Stimulated activated CD4-positive, alpha-beta T cell treated with anti-CD3 and anti-CD28 coated beads, Interleukin-12 subunit alpha, Interleukin-12 subunit beta, amount 100 ng/mL, for 48 hours (primary cell): ENCODE results near the gene LDHAL6B.
"Not testable (repeated sequence)": the region's sequence is repeated elsewhere in the genome, so short reads cannot be mapped to it uniquely, and the experiment has no call there.

Experiments
- DNase-seq, 3 donors: peaks; one replicate each; pipeline ENCODE4 v3.0.0-alpha.2; 2020; ENCODE audit warnings: low read depth in 2 of 3, low spot score in 1 of 3

Gene LDHAL6B

DNA sequence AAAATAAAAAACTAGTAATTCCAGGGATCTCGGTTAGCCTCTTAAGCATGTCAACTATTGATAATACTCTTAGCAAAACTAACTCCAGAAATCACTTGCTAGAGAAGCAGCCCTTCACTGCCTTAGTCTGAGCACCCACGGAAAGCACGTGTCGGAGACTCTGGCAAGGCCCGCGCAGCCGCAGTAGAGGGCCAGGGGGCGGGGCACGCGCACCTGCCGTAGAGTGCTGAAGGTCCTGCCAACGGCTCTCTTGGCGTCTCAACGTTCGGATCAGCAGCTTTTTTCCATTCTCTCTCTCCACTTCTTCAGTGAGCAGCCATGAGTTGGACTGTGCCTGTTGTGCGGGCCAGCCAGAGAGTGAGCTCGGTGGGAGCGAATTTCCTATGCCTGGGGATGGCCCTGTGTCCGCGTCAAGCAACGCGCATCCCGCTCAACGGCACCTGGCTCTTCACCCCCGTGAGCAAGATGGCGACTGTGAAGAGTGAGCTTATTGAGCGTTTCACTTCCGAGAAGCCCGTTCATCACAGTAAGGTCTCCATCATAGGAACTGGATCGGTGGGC lies at the start of gene LDHAL6B:
Gene LDHAL6B (plus strand): TSS at position 221 of the 561 bp plus-strand sequence. CDS start 98 bp downstream, at position 319.
- no peak for DNase-seq

DNA sequence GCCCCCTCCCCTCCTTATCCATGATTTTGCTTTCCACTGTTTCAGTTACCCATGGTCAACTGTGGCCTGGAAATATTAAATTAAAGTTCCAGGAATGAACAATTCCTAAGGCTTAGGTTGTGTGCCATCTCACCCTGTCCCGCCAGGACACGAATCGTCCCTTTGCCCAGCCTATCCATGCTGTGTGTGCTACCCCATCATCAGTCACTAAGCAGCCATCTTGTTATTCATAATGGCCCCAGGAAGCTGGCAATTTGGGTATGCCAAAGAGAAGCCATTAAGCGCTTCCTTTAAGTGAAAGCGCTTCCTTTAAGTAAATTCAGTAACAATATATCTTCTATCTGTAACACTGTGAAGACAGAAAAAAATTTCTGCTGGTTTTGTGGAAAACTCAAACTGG lies 49.2 kb upstream of the LDHAL6B start:
- DNase-seq = no peak

DNA sequence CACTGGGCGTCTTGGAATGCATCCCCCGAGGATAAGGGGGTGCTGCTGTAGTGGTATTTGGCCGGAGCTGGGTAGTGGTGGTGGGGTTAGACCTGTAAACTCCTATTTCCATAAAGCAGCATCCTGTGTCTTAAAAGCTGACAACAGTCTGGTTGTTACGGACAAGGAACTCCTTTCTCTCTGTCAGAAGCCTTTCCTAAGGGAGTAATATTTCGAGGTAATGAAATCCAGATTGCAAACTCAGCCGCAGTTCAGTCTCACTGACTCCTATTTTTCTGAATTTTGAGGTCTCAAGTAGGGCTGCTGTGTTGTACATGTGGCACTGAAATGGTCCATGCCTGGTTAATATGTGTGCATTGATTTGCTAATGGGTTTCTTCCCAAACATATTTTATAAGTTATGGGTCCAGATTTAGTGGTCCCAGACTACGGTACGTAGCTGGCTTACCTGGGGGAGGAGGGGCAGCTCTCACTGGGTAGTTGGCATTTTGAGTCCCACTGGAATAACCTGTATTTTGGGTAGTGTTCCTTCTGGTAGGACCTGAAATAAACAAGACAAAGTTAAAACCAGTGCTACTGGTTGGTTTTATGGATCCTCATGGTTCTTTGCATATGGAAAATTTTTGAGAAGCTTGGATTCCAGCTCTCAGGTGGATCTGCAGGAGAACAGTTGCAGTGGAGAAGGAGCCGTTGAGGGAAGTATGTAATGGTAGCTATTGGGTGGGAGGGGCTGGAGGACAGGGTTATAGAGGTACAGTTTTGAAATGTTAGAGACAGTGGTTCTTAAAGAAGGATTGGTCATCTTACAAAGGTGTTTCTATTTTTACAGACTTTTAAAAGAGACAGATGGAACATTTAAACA lies 48.6 kb upstream of the LDHAL6B start:
- DNase-seq = no peak

DNA sequence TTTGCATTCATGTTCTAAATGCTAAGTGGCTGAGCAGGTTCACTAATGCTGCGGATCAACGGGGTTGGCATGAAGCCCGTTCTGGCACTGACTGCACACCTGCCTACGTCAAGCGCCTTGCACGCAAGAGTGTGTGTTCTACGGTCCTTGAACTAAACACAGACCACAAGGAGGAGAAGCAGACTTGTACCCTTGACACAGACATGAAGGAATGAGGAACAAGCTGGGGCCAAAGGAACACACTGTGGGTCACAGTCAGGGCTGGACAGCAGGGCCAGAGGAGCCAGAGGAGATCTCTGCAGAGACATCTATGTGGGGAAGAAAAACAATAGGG lies 48.0 kb upstream of the LDHAL6B start:
- DNase-seq = no peak

DNA sequence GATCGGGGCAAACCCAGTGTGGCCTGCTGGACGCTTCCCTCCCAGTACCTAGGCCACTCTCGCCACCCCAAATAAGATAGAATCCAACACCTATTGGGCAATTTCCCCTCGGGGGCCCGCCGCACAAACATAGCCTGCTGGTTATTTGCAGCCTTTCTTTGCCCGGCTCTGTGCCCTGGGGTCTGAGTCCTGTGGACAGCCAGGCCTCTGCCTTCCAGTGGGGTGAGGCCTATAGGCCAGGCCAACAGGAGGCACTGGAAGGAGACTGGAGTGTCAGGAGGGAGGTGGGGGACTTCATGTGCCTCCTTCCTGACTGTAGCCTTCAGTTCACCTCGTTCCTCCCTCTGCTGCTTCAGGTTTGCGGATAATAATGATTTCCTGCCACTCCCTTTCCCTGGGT lies 47.4 kb upstream of the LDHAL6B start:
- DNase-seq = no peak

DNA sequence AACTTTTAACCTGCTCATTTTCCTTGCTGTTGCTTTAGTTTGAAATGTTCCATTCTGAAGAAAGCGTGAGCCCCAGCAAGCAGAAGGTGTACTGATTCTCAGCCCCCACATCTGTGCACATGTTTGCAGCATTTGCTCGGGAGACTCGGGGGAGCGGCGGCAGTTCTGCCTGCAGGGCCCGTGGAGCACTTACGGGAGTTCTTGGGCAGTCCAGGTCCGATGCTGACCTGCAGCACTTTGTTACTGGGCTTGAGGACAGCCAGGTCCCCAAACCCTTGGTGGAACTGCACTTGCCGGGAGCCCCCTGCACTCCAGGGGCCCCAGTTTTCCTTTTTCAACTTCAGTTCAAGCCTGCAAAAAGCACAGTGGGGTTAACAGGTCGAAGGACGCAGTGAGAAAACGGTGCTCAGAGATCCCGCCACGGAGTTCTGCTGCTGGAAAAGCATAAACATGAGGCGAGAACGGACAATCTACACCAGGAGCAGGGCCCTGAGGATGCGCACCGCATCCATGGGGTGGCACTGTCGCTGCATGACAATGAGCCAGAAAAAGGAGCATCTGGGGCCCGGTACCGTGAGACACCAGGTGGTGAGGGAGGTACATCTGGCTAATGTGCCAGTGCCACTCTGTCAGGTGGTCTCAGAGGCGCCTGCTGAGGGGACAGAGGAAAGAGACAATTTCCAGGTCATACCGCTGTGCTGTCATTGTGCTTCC lies 45.6 kb upstream of the LDHAL6B start:
- DNase-seq = peak in 1 of 3 donors; percentile 8

DNA sequence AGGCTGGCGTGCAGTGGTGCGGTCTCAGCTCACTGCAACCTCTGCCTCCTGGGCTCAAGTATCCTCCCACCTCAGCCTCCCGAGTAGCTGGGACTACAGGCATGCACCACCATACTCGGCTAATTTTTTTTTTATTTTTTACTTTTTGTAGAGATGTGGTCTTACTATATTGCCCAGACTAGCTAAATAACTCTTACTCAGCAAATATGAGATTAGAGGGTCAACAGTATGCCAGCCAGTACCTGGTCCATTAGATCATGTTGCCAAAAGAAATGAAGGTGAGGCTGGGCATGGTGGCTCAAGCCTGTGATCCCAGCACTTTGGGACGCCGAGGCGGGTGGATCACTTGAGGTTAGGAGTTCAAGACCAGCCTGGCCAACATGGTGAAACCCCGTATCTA lies 44.6 kb upstream of the LDHAL6B start:
- DNase-seq = not testable (repeated sequence)

DNA sequence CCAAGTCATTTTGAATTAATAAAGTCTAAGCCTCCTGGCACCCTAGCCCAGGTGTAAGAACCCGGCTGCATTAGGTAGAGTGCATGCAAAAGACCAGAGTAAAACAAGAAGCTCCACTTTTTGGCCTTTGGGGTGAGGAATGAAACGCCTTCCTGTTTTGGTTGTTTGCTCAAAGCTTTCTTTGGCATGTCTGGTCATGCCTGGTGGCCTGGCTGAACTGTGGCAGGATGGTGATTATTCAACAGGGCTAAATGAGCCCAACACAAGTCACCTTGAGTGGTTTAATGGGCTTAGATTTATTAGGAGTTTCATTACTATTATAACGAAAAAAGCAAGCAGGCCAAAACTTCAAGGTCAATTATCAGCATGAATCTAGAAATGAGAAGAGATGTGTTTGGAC lies 40.9 kb upstream of the LDHAL6B start:
- DNase-seq = no peak

DNA sequence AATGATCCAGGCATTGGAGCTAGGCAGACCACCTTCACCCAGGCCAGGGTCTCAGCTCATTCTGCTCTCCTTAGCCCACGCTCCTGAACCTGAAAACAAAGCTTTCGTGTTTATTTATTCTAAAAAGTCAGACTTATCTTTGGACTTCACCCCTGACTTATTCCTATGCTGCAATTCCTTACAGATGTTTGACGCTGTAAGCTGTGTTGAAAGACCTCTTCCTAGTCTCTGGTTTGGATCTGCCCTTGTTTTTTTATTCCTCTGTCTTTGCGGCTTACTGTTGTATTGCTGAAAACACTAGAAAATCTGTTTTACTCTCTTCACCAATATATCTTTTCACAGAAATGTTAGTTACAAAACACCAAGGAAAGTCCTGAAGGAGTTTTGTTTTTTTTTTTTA lies 40.5 kb upstream of the LDHAL6B start:
- no peak for DNase-seq

DNA sequence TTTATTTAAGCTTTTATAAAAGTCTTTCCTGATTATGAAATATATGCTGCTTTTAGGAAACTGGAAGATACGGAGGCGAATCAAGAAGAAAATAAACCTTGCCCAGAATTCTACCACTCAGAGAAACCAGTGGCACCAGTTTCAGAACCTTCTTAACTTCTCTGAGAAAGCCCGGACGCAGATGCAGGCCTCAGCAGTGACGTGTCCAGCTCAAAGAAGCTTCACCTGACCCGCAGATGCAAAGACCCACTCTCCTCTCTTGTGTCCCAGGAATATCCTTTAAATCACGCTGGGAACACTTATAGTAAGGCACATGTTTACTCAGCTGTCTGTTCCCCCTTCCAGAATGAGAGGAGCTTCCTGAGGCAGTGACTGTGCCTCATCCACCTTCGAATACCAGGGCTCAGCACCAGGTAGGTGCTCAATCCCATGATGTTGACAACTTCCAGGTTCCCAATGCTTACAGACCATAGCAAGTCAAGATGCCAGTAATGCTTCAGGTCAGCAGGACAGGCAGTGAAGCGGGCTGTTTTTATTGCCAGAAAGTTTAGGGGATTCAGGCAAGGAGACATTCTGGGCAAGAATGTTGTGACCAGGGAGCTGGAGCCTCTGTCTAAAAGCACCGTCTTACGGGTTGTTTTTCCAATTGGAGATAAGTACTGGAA lies 39.9 kb upstream of the LDHAL6B start:
- no peak for DNase-seq

DNA sequence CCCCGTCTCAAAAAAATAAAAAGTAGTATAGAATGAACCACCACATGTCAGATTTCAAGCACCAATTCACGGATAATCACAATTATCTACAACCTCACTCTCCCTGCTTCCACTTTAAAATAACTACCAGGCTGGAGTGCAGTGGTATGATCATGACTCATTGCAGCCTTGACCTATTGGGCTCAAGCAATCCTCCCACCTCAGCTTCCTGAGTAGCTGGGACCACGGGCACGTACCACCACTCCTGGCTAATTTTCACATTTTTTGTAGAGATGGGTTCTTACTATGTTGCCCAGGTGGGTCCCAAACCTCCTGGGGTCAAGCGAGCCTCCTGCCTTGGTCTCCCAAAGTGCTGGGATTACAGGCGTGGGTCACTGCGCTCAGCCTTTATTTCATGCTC lies 38.1 kb upstream of the LDHAL6B start:
- DNase-seq = no peak

DNA sequence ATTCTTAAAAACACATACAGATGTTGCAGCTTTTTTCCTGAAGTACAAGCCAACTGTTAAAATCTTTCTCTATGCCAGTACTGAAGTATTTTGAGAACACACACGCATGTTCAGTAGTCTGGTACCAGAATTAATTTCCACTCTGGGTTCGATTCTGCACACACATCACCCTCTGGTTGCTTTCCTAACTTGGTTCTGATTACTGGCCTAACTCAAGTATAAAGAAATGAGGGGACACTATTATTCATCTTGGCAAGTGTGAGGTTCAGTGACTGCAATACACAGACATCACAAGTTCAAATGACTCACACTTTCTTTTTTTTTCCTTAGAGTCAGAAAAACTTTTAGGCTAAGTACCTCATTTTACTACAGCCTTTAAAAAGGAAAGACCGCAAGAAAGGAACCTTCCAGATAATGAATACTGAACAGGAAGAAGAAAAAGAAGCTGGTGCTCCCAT lies 37.4 kb upstream of the LDHAL6B start:
- no peak for DNase-seq

DNA sequence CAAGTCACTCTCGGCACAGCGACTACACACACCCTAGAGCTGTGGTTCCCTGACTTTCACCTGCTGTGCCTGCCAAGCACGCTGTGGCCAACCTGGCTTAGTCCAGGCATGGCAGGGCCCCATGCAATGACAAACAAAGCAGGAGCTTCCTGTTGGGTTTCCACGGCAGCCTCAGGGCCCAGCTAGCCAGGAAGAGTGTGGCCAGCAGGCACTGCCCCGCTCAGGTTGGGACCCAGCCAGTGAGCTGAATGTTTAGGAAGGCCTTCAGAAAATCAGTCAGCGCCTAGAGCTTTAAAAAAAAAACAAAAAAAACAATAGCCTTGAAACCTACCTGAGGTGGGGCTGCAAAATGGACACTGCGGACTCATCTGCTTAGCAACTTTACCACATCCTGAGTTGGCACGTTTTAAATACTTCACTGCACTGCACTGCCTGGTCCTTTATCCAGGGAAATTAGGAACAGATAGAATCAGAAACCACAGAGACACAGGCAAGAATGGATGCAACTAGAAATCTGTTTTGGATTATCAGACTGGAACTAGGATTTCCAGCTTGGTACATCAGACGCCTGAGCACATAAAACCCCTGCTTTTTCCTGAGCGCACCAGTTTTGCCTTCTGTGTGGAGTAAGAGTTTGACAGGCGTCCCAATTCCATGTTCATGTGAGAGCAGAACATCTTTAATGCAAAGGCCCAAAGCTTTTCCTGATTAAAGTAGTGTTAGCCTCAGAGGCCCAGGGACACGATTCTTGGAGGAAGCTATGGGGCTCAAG lies 36.2 kb upstream of the LDHAL6B start:
- DNase-seq = no peak

DNA sequence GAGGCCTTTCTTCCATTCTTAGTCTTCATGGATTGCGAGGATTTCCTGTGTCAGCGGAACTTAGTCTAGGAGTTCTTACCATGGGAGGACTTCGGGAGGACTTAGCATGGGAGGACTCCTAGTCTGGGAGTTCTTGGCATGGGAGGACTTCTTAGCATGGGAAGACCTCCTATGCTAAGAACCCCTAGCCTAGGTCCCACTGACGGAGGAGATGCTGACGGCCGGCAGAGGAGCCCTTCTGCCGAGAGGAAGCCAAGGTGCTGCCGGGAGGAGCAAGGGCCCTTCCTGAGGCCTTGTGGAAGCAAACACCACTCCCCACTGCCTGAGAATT lies 35.6 kb upstream of the LDHAL6B start:
- DNase-seq = no peak

DNA sequence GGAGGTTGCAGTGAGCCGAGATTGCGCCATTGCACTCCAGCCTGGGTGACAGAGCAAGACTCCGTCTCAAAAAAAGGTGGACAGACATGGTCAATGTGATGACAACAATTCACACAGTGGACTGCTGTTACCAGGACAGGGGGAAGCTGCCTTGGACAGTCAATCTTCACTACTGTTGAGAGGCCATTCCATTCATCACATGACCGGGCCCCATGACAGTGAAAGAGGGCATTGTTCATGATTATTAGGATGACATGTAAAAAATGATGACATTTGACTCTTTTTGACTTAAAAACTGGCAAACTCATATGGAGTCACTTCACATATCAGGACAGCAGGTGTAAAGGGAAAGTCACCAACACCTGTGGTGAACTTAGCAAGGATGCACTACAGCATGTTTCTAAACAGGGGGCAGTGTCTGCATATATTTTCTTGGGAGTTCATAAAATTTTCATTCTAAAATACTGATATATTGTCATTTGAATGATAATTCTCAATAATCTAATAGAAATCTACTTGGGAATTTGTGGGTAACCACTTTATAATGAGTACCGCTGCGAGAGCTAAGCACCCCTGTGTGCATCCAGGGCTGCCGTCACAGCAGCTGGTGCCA lies 34.2 kb upstream of the LDHAL6B start:
- DNase-seq = no peak

DNA sequence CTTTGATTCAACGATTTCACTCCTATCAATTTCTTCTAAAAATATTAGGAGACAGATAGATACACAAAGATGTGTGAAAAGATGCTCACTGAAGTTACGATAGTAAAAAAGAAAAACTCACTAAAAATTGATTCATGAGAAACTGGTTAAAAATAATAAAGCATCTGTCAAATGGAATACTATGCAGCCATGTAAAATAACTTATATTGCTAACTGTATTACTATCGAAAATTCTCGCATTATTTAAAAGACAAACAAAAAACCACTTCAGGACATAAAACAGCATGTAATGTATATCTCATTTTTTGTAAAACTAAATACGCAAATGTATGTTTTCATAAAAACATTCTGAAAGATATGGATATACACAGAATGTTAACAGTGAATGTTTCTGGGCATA lies 33.4 kb upstream of the LDHAL6B start:
- no peak for DNase-seq

DNA sequence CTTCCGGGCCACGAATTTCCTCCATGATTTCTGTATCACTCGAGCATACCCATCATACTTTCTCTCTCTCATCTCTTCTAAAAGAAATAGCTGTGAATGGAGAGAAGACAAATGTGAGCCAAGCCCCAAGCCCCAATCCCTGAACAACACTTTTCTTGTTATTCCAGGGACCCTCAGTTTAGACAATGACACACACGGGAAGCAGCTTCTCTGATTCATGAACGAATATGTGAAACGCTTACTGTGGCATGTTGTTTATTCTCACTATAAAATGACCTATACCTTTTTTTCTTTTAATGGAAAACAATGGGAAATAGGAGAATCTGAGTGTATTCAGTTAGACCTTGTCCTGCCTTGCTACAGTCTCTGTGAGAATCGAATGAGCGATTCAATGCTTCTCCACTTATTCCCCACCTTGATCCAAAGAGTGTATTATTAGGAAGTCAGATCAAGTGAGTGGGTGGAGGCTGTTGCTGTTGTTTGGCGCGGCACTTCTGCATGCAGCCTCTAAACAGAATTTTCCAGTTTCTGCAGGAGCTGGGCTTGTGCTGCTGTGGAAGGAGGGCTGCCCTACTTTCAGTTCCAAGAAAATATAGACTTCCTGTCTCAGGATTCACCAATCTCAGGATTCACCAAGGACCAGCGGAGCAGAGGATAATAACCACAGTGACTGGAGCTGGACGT lies 32.4 kb upstream of the LDHAL6B start:
- no peak for DNase-seq

DNA sequence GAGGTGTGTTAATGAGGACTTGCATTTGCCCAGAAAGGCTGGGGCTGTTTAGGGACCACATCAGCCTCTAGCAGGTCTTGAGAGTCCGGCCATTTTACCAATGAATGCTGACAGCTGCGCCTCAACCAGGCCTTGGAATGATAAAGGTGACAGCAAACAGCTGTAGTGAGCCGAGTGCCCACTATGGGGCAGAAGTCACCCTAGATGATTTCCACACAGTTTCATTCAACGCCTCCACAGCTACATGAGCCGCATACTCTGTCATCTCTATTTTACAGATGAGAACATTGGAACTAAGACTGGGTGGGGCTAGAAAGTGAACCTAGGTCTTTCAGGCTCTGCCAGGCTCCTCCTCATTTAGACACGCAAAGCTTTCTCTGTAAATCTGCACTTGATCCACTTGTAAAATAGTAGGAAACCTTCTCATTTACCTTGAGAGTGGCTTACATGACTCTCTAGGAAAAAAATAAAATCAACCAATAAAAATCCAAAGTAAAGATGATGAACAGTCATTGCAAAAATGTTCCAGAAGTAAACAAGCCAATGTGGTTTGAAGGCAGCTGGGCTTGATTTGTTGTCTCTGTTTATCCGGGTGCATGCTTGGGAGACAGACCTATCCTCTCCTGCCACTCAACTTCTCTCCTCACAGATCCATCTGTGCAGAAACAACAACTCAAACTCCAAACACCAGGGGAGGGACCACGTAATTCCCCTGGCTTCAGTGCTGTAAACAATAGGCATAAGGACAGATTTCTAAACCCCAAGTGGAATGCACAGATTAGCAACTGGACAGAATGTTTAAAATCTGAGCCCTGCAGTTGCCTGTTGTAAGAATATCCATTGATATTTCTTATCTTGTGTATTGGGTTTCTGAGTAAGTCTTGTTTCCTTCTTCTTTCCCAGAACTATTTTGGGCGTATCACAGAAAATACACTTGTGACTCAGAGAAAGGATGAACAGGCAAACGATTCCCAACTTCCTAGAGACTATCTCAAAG lies 31.5 kb upstream of the LDHAL6B start:
- peak; percentile 8 to 26 (median 17) for DNase-seq
